ENCODE results near the gene KCNQ1.
A peak's percentile ranks its signal among the peaks of the same experiment; 100 is the strongest.

The KCNQ1 gene

GRCh38 chr11:2527621-2528291 is 82.9 kb downstream of the KCNQ1 start:
- DNase-seq, result no peak

GRCh38 chr11:2528301-2529050 is 83.7 kb downstream of the KCNQ1 start:
- no peak for DNase-seq

- DNase-seq, result no peak
These were observed 84.4 kb downstream of the KCNQ1 start for GRCh38 chr11:2529173-2529572.

- DNase-seq, result no peak
These were observed 84.8 kb downstream of the KCNQ1 start for GRCh38 chr11:2529636-2530035.

- DNase-seq, result no peak
These were observed 85.5 kb downstream of the KCNQ1 start for GRCh38 chr11:2530131-2530854.

GRCh38 chr11:2530855-2531200 is 86.0 kb downstream of the KCNQ1 start:
- DNase-seq, result no peak

- DNase-seq, result peak; percentile 34
These were observed 86.6 kb downstream of the KCNQ1 start for GRCh38 chr11:2531277-2531986.

- no peak for DNase-seq
These were observed 87.3 kb downstream of the KCNQ1 start for GRCh38 chr11:2531987-2532703.

GRCh38 chr11:2532704-2533586 is 88.1 kb downstream of the KCNQ1 start:
- DNase-seq, result peak; percentile 80

- DNase-seq, result no peak
These were observed 88.9 kb downstream of the KCNQ1 start for GRCh38 chr11:2533587-2534133.

GRCh38 chr11:2534134-2534956 is 89.5 kb downstream of the KCNQ1 start:
- DNase-seq, result no peak

- DNase-seq, result no peak
These were observed 90.3 kb downstream of the KCNQ1 start for GRCh38 chr11:2534957-2535672.

- no peak for DNase-seq
These were observed 91.0 kb downstream of the KCNQ1 start for GRCh38 chr11:2535673-2536439.

- DNase-seq, result no peak
These were observed 91.7 kb downstream of the KCNQ1 start for GRCh38 chr11:2536440-2536989.

- DNase-seq, result no peak
These were observed 92.3 kb downstream of the KCNQ1 start for GRCh38 chr11:2537010-2537705.

- no peak for DNase-seq
These were observed 93.3 kb downstream of the KCNQ1 start for GRCh38 chr11:2537896-2538724.

- no peak for DNase-seq
These were observed 94.1 kb downstream of the KCNQ1 start for GRCh38 chr11:2538951-2539350.

All from activated effector memory CD4-positive, alpha-beta T cell treated with Interleukin-2 at 50 U/mL for 16 hours (primary cell).